AG20443 (cell line): Measurements from ENCODE around the gene RNF222.
A peak's percentile ranks its signal among the peaks of the same experiment; 100 is the strongest.

Source experiments
- DNase-seq: peaks from one replicate; pipeline ENCODE4 v3.0.0; 2012; ENCODE audit warnings: low spot score, mixed read lengths

The RNF222 gene

GRCh38 chr17:8397636-8398035, at the start of gene RNF222:
Gene RNF222 (minus strand): TSS chr17:8397827. CDS start chr17:8393461, 4,366 bp downstream.
- DNase-seq = no peak

- no peak for DNase-seq
These were observed 47.9 kb upstream of the RNF222 start for GRCh38 chr17:8445536-8445935.

DNA sequence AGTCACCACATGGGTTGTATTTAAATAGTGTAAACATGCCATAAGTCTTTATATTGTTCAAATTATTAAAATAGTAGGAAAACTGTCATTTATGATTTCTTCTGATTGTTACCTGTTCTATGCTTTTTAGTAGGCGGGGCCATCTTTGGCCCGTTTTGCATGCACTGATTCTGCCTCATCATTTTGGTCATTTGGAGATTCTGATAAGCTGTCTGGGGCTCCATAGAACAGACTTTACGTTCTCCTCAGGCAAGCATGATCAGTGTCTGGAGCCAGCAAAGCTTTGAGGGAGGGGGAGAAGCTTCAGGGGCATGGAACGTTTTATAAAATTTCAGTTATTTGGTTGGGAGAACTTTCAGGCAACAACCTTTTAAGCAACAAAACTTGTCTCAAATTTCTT, 46.9 kb upstream of the RNF222 start:
- DNase-seq = no peak

DNA sequence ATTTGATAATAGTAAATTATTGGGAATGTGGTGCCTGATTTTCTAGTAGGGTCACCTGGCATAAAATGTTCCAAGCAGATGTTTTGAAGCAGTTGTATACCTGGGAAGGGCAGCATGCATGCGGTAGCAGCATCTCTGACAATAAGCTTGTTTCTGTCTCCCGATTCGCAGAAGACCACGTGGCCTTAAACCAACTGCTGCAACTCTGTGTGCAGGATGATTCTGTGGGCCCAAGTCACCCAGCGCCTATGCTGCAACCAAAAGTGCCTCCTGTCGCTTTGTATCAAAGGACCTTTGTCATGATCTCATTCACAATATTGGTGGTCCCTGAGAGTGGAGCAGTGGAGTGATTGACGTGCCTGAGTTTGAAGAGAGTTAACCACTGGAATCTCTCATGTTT, 46.1 kb upstream of the RNF222 start:
- DNase-seq = no peak

DNA sequence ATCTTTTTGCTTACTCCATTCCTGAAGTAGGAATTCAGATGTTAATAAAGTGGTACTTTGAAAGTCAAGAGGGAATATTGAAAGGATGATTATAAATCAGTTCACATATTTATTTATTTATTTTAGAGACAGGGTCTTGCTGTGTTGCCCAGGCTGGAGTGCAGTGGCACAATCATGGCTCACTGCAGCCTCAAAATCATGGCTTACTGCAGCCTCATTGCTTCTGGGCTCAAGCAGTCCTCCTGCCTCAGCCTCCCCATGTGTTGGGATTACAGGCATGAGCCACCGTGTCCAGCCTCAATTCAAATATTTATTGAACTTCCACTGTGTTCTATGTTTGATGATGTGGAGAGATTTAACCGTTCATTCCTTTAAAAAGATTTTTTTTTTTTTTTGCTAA, 44.7 kb upstream of the RNF222 start:
- no peak for DNase-seq

GRCh38 chr17:8441690-8442089, 44.1 kb upstream of the RNF222 start:
- DNase-seq = no peak

- no peak for DNase-seq
These were observed 42.1 kb upstream of the RNF222 start for GRCh38 chr17:8439681-8440080.

DNA sequence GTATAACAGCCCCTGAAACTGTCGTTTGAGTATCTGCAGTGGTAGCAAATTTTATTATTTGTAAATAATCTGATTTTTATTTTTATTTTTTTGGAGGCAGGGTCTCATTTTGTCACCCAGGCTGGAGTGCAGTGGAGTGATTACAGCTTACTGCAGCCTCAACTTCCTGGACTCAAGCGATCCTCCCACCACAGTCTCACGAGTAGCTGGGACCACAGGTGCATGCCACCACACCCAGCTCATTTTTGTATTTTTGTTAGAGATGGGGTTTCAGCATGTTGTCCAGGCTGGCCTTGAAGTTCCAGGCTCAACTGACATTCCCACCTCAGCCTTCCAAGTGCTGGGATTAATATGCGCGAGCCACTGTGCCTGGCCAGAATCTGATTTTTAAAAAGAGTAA, 40.8 kb upstream of the RNF222 start:
- DNase-seq = no peak

- no peak for DNase-seq
These were observed 39.2 kb upstream of the RNF222 start for GRCh38 chr17:8436844-8437171.

DNA sequence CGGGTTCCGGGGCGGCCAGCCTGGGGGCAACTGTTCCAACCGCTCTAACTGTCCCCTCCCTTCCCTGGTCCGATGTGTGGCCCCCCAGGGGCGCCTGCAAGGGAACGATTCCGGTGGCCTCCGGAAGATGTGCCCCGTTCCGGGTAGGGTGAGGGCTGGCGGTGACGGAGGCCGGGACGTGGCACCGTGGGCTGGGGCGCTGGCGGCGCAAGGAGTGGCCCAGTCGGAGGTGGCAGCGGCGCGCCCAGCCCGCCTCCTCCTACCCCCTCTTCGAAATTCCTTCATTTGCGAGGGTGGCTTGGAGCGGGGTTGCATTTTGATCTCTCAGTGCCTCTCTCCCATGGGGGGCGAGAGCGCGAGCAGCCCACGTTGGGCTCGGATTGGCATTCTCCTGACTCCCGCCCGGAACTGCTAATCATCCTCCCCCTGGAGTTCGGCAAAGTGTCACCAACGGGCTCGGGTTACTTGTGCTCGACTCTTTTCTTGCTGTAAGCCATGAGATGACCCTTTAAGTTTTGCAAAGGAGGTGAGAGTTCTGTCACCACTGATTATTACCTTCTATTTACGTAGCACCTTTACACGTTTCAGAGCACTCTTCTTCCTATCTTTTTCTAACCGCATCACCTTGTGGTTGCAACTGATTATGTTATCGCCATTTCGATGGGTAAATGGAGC, 38.7 kb upstream of the RNF222 start:
- peak; percentile 74 for DNase-seq

DNA sequence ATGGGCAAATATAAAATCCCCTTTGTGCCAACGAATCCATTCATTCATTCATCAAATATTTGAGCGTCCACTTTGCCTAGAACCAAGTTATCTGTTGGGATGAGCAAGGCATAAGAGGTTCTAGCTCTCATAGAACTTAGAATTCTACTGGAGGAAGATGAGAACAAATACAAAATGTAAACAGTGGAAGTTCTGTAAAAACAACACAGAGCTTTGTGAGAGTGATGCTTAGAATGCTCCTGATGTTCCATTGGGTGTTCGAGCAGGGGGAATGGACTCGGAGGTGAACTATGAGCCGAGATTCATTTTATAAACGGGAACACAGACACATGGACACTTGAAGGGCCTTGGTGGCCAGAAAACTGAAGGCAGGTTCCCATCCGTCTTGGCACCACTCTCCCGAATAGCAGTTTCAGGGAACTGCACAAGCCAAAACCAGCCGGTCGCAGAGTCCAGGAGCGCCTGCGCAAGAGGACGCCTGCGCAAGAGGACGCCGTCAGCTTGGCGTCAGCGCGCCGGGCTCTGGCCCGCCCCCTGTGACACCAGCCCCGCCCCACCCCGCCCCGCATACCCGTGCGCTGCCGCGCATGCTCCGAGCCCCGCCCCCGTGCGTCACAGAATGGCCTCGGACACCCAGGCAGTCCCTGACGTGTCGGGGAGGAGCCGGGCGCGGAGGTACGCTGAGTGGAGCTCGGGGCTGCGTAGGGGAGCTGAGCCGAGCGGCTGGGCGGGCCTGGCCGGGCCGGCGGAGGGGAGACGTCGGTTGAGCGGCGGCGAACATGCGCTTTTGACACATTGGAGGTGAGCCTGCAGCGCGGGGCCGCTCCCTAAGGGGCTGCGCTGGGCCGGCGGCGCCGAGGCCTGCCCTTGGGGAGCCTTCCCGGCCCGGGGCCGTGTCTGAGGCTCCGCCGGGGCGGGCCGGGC, 37.9 kb upstream of the RNF222 start, which contains the start of gene NDEL1:
TSS of gene NDEL1 (plus strand) at position 640 of the 924 bp plus-strand sequence. CDS start 8,388 bp downstream, outside the sequence.
- DNase-seq = peak; percentile 100

DNA sequence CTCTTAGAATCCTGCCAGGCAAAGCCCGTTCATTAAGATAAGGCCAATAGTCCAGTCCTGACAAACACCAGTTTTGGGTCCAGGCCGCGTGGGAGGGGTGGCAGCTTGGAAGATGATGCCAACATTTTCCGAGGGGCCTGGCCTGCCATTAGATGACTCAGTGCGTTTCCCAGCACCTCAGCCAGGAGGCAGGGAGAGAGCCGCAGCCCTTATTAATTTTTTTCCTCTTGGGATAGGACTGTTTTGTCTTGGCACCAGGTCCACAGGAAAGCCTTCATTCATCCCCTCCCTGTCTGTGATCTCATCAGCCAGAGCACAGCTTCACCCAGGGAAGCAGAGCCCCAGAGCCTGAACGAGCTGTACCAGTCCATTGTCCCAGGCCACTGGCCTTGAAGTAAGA, 33.3 kb upstream of the RNF222 start:
- DNase-seq = peak; percentile 72

- no peak for DNase-seq
These were observed 29.2 kb upstream of the RNF222 start for GRCh38 chr17:8426802-8427201.

- no peak for DNase-seq
These were observed 28.6 kb upstream of the RNF222 start for GRCh38 chr17:8426094-8426720.

DNA sequence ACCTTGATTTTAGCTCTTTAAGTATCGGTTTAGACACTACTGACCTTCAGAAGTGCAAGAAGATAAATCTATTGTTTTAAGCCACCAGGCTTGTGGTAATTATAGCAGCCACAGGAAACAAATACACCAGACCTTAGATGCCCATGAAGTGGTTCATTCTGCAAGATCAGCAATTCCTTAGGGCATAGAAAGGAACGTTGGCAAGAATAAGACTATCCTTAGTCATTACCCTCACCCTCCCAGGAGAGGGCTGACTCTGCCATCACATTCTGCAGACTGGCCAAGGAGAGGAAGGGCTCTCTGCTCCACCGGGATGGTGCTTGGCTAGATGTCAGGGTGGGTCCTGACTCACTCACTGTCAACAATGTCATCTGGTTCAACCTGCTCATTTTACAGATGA, 23.9 kb upstream of the RNF222 start:
- DNase-seq = no peak

GRCh38 chr17:8420041-8420934, 22.7 kb upstream of the RNF222 start:
- peak; percentile 37 for DNase-seq

- no peak for DNase-seq
These were observed 21.7 kb upstream of the RNF222 start for GRCh38 chr17:8419305-8419704.

DNA sequence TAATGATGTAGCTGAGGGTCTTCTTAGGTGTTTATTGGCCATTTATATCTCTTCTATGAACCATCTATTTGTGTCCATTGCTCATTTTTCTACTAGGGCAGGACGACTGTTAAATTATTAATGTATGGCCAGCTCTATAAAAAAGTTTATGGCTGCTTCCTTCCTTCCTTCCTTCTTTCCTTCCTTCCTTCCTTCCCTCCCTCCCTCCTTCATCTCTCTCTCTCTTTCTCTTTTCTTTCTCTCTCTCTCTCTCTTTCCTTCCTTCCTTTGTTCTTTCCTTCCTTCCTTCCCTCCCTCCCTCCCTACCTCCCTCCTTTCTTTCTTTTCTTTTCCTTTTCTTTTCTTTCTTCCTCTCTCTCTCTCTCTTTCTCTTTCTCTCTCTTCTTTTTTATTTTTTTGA, 20.8 kb upstream of the RNF222 start:
- no peak for DNase-seq

- DNase-seq = no peak
These were observed 20.2 kb upstream of the RNF222 start for GRCh38 chr17:8417806-8418205.

- no peak for DNase-seq
These were observed 16.3 kb upstream of the RNF222 start for GRCh38 chr17:8413938-8414337.

DNA sequence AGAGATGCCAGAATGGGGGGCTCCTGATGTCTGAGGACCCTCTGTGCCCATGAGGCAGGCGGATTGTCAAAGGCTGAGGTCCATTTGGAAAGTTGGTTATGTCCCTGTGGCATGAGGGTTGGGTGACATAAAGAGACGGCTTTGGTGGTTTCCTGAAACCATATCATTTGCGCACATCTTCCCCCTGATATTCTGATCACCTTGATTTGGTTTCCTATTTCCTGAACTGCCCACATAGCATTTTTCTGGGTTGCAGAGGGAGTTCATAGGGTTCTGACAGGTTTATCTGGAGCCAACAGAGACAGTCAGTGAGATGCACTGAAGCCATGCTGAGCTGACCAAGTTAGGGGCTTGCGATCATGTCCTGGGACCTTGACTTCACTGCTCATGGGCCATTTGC, 15.7 kb upstream of the RNF222 start:
- no peak for DNase-seq

GRCh38 chr17:8412089-8412488, 14.5 kb upstream of the RNF222 start:
- DNase-seq = no peak
